SK-N-SH treated with all-trans-retinoic acid at 6 μM for 48 hours (cell line): Measurements from ENCODE around the gene FOXO1.

Source experiments
- ATAC-seq: fragments of 200-7000 bp; cut with Tn5 transposase; 3 replicates; pipeline ENCODE4 v1.9.1; 2020; ENCODE audit warnings: mild to moderate bottlenecking, moderate library complexity
- ARNTL ChIP-seq: fragments of 450-650 bp; formaldehyde crosslinking; IDR thresholded peaks from 2 replicates; pipeline ENCODE4 v1.5.0; 2020; ENCODE audit warnings: low read depth, mild to moderate bottlenecking, moderate library complexity, borderline replicate concordance
- BACH2 ChIP-seq: fragments of 250-450 bp; sonication (Bioruptor Pico); IDR thresholded peaks from 2 replicates; pipeline ENCODE4 v1.9.0; 2021; ENCODE audit warnings: mild to moderate bottlenecking, borderline replicate concordance
- CSDC2 ChIP-seq: fragments of 250-450 bp; sonication (Bioruptor Pico); IDR thresholded peaks from 2 replicates; pipeline ENCODE4 v1.5.0; 2020; ENCODE audit warnings: mild to moderate bottlenecking, moderate library complexity
- ESRRG ChIP-seq: fragments of 250-450 bp; sonication (Bioruptor Pico); IDR thresholded peaks from 2 replicates; pipeline ENCODE4 v1.6.1; 2021; ENCODE audit warnings: mild to moderate bottlenecking
- GLIS3 ChIP-seq: fragments of 250-450 bp; sonication (Bioruptor Pico); IDR thresholded peaks from 2 replicates; pipeline ENCODE4 v1.5.0; 2020; ENCODE audit warnings: mild to moderate bottlenecking, moderate library complexity
- ISL1 ChIP-seq: fragments of 250-450 bp; sonication (Bioruptor Pico); IDR thresholded peaks from 2 replicates; pipeline ENCODE4 v2.1.2; 2022; ENCODE audit warnings: mild to moderate bottlenecking, moderate library complexity
- OSR1 ChIP-seq: fragments of 250-450 bp; sonication (Bioruptor Pico); IDR thresholded peaks from 2 replicates; pipeline ENCODE4 v1.8.0; 2022; ENCODE audit warnings: moderate library complexity, mild to moderate bottlenecking, inconsistent platforms
- PPARA ChIP-seq: fragments of 250-450 bp; sonication (Bioruptor Pico); IDR thresholded peaks from 2 replicates; pipeline ENCODE4 v1.5.0; 2020; ENCODE audit warnings: mild to moderate bottlenecking, borderline replicate concordance
- RARB ChIP-seq: fragments of 250-450 bp; sonication (Bioruptor Pico); IDR thresholded peaks from 2 replicates; pipeline ENCODE4 v1.8.0; 2021; ENCODE audit warnings: mild to moderate bottlenecking, moderate library complexity
- SNAI2 ChIP-seq: fragments of 250-450 bp; sonication (Bioruptor Pico); IDR thresholded peaks from 2 replicates; pipeline ENCODE4 v1.5.0; 2020; ENCODE audit warnings: mild to moderate bottlenecking, moderate library complexity
- TCF4 ChIP-seq: fragments of 250-450 bp; sonication (Bioruptor Pico); IDR thresholded peaks from 2 replicates; pipeline ENCODE4 v1.8.0; 2021; ENCODE audit warnings: mild to moderate bottlenecking, moderate library complexity, borderline replicate concordance
- TOX ChIP-seq: fragments of 250-450 bp; sonication (Bioruptor Pico); IDR thresholded peaks from 2 replicates; pipeline ENCODE4 v1.8.0; 2021; ENCODE audit warnings: mild to moderate bottlenecking, moderate library complexity, borderline replicate concordance
- ZC3H10 ChIP-seq: fragments of 250-450 bp; sonication (Bioruptor Pico); IDR thresholded peaks from 2 replicates; pipeline ENCODE4 v1.5.1; 2021; ENCODE audit warnings: mild to moderate bottlenecking, moderate library complexity
- ZFP3 ChIP-seq: fragments of 250-450 bp; sonication (Bioruptor Pico); IDR thresholded peaks from 2 replicates; pipeline ENCODE4 v1.5.0; 2020; ENCODE audit warnings: mild to moderate bottlenecking, moderate library complexity
- ZFP30 ChIP-seq: fragments of 450-650 bp; formaldehyde crosslinking; IDR thresholded peaks from 2 replicates; pipeline ENCODE4 v1.5.0; 2022; ENCODE audit warnings: mild to moderate bottlenecking, moderate library complexity
- ZNF565 ChIP-seq: fragments of 450-650 bp; formaldehyde crosslinking; conservative IDR thresholded peaks from 2 replicates; pipeline ENCODE4 v1.5.0; 2020; ENCODE audit warnings: low read depth, mild to moderate bottlenecking, moderate library complexity
- ZNF70 ChIP-seq: fragments of 450-650 bp; formaldehyde crosslinking; IDR thresholded peaks from 2 replicates; pipeline ENCODE4 v1.5.0; 2020; ENCODE audit warnings: mild to moderate bottlenecking, moderate library complexity
- ZNF8 ChIP-seq: fragments of 450-650 bp; formaldehyde crosslinking; IDR thresholded peaks from 2 replicates; pipeline ENCODE4 v1.5.0; 2020; ENCODE audit warnings: mild to moderate bottlenecking, moderate library complexity
- TF ChIP-seq, protein P1 (sequence below): fragments of 250-450 bp; sonication (Bioruptor Pico); IDR thresholded peaks from 2 replicates; pipeline ENCODE4 v1.8.0; 2020; ENCODE audit warnings: mild to moderate bottlenecking, moderate library complexity, borderline replicate concordance
- TF ChIP-seq, protein P2 (sequence below): fragments of 250-450 bp; sonication (Bioruptor Pico); IDR thresholded peaks from 2 replicates; pipeline ENCODE4 v1.8.0; 2021; ENCODE audit warnings: low read depth, mild to moderate bottlenecking, moderate library complexity, borderline replicate concordance
- TF ChIP-seq, protein P3 (sequence below): fragments of 250-450 bp; sonication (Bioruptor Pico); IDR thresholded peaks from 2 replicates; pipeline ENCODE4 v1.5.1; 2021; ENCODE audit warnings: mild to moderate bottlenecking, moderate library complexity
- TF ChIP-seq, protein P4 (sequence below): fragments of 250-450 bp; sonication (Bioruptor Pico); IDR thresholded peaks from 2 replicates; pipeline ENCODE4 v1.5.1; 2020; ENCODE audit warnings: low read depth, mild to moderate bottlenecking, moderate library complexity

FOXO1 gene

DNA sequence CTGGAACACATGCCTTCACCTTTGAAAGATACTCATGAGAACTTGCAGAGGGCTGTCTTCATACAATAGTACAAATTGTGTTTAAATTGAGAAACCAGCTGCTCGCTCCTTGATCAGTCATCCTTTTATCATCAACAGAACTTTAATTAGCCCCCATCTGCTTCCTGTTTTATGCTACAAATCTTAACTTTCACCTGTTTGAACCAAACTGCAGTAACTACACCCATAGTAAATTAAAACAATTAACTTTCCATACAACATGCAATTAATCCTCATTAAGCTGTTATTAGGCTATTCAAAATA lies 85.2 kb downstream of the FOXO1 start:
- ATAC-seq: no peak
- TF ChIP-seq, protein P1, sequence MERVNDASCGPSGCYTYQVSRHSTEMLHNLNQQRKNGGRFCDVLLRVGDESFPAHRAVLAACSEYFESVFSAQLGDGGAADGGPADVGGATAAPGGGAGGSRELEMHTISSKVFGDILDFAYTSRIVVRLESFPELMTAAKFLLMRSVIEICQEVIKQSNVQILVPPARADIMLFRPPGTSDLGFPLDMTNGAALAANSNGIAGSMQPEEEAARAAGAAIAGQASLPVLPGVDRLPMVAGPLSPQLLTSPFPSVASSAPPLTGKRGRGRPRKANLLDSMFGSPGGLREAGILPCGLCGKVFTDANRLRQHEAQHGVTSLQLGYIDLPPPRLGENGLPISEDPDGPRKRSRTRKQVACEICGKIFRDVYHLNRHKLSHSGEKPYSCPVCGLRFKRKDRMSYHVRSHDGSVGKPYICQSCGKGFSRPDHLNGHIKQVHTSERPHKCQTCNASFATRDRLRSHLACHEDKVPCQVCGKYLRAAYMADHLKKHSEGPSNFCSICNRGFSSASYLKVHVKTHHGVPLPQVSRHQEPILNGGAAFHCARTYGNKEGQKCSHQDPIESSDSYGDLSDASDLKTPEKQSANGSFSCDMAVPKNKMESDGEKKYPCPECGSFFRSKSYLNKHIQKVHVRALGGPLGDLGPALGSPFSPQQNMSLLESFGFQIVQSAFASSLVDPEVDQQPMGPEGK (CRISPR knock-in tag): no peak
- TF ChIP-seq ISL1 (CRISPR knock-in tag): no peak
- no peak for TF ChIP-seq ZNF70 (CRISPR knock-in tag)
- TF ChIP-seq OSR1 (CRISPR knock-in tag): no peak
- TF ChIP-seq ZNF565: no peak
- no peak for TF ChIP-seq BACH2 (CRISPR knock-in tag)
- TF ChIP-seq ZFP3 (CRISPR knock-in tag): no peak
- no peak for TF ChIP-seq PPARA (CRISPR knock-in tag)
- no peak for TF ChIP-seq TCF4 (CRISPR knock-in tag)
- no peak for TF ChIP-seq TOX
- TF ChIP-seq CSDC2: no peak
- TF ChIP-seq, protein P2, sequence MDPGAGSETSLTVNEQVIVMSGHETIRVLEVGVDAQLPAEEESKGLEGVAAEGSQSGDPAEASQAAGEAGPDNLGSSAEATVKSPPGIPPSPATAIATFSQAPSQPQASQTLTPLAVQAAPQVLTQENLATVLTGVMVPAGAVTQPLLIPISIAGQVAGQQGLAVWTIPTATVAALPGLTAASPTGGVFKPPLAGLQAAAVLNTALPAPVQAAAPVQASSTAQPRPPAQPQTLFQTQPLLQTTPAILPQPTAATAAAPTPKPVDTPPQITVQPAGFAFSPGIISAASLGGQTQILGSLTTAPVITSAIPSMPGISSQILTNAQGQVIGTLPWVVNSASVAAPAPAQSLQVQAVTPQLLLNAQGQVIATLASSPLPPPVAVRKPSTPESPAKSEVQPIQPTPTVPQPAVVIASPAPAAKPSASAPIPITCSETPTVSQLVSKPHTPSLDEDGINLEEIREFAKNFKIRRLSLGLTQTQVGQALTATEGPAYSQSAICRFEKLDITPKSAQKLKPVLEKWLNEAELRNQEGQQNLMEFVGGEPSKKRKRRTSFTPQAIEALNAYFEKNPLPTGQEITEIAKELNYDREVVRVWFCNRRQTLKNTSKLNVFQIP (CRISPR knock-in tag): no peak
- TF ChIP-seq, protein P3, sequence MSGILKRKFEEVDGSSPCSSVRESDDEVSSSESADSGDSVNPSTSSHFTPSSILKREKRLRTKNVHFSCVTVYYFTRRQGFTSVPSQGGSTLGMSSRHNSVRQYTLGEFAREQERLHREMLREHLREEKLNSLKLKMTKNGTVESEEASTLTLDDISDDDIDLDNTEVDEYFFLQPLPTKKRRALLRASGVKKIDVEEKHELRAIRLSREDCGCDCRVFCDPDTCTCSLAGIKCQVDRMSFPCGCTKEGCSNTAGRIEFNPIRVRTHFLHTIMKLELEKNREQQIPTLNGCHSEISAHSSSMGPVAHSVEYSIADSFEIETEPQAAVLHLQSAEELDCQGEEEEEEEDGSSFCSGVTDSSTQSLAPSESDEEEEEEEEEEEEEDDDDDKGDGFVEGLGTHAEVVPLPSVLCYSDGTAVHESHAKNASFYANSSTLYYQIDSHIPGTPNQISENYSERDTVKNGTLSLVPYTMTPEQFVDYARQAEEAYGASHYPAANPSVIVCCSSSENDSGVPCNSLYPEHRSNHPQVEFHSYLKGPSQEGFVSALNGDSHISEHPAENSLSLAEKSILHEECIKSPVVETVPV (CRISPR knock-in tag): no peak
- TF ChIP-seq ARNTL (CRISPR knock-in tag): no peak
- no peak for TF ChIP-seq ESRRG
- no peak for TF ChIP-seq ZFP30

DNA sequence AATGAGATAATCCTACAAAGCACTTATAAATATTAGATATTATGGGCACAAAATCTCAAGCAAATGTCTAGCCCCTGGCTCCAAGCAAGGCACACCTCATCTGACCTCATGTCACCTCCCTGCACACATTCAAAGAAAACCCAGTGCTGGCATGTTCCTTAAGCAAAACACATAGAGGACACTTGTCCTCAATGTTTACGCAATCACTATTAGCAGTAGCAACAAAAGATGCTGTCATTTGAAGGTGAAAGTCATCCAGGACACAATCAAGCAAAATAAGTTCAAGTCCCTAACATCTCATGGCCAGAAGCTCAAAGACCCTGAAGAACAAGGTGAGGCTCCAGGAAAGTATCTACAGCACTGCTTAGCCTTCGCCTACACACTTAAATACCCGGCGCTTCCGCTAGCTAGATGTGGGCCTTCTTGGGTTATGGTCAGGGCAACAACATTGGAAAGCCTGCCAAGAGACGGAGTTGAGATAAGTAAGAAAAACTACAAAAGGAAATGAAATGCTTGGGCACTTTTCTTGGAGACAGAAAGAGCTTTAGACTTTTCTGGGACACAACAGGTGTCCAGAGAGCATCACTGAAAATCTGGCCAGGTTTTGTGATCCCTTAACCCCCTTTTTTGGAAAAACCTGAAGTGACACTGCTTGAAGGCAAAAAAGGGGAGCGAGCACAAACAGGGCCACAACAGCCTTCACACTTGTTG lies 85.7 kb downstream of the FOXO1 start:
- no peak for ATAC-seq
- TF ChIP-seq ZFP30 (no peak), RARB (CRISPR knock-in tag) (no peak), ARNTL (CRISPR knock-in tag) (no peak), ZNF70 (CRISPR knock-in tag) (no peak), ZC3H10 (CRISPR knock-in tag) (no peak)

DNA sequence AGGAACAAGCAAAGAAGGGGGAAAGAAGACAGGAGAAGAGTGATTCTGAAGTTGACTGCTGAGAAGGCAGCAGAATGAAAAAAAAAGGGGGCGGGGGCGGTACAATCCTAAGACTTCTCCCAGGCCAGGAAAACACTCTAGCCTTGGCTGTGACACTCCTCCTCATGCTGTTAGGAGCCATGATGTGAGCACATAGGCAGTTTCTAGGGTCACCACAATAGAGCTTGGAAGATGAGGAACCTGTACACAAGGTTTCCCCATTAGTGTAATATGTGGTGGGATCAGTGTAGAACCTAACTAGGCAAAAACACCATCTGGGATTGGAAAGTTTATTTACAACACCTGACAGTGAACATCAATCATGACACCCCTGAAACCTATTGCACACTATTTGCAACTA lies 86.9 kb downstream of the FOXO1 start:
- TF ChIP-seq CSDC2 (no peak), GLIS3 (CRISPR knock-in tag) (no peak), ZC3H10 (CRISPR knock-in tag) (no peak), RARB (CRISPR knock-in tag) (no peak), ZNF70 (CRISPR knock-in tag) (no peak), ARNTL (CRISPR knock-in tag) (no peak), ZFP30 (no peak), ZNF8 (CRISPR knock-in tag) (no peak), SNAI2 (no peak), TOX (no peak), BACH2 (CRISPR knock-in tag) (no peak), OSR1 (CRISPR knock-in tag) (no peak), ZNF565 (no peak)
- TF ChIP-seq, protein P4, sequence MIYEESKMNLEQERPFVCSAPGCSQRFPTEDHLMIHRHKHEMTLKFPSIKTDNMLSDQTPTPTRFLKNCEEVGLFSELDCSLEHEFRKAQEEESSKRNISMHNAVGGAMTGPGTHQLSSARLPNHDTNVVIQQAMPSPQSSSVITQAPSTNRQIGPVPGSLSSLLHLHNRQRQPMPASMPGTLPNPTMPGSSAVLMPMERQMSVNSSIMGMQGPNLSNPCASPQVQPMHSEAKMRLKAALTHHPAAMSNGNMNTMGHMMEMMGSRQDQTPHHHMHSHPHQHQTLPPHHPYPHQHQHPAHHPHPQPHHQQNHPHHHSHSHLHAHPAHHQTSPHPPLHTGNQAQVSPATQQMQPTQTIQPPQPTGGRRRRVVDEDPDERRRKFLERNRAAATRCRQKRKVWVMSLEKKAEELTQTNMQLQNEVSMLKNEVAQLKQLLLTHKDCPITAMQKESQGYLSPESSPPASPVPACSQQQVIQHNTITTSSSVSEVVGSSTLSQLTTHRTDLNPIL (CRISPR knock-in tag): no peak
- TF ChIP-seq, protein P1 (CRISPR knock-in tag): no peak
- TF ChIP-seq, protein P3 (CRISPR knock-in tag): no peak
- ATAC-seq: no peak
